ENCODE results near the gene ZNF800.

- no peak for TF ChIP-seq ZNF138 (tag by site-specific recombination; IDR thresholded peaks at IDR 0.05; ENCODE audit: borderline replicate concordance)
- no peak for TF ChIP-seq PRDM10 (tag by site-specific recombination; IDR thresholded peaks at IDR 0.05)
- no peak for TF ChIP-seq CTCF (tag by site-specific recombination; IDR thresholded peaks at IDR 0.05)
- TF ChIP-seq ZSCAN5A (tag by site-specific recombination; IDR thresholded peaks at IDR 0.05), result no peak
- no peak for TF ChIP-seq ZNF747 (tag by site-specific recombination; IDR thresholded peaks at IDR 0.05)
Measured at GRCh38 chr7:127342596-127342995, 49.9 kb downstream of the ZNF800 start.

Data from HEK293 (cell line).